Measurements from ENCODE around the gene RABEP2.
"Not testable (repeated sequence)": the region's sequence is repeated elsewhere in the genome, so short reads cannot be mapped to it uniquely, and the experiment has no call there.

Gene RABEP2

DNA sequence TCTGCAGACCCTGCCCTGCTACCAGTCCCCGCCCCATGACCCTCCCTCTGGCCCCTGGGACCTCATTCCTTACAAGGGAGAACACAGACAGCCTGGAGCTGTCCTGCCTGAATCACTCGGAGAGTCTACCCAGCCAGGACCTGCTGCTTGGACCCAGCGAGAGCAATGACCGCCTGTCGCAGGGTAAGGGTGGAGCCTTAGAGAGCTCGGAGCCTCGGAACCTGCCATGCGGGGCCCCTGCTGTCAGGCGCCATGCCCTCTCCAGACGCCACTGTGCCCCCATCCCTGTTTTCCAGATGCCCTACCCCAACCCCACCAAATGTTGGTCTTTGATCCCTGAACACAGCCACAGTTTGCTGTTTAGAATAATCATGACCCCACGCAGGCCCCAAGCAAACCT, 55.8 kb downstream of the RABEP2 start:
- H3K4me1 ChIP-seq = peaks cover 0 to 21% (median 11%) of the 10 kb centered on the region in 4 donors
- no peak overlapping the region for H3K27ac ChIP-seq
- no peaks in the 10 kb centered on the region for H3K9me3 ChIP-seq
- intact Hi-C loops (cut with DNase I; ENCODE audit: low total_unique reads) = loop anchor here (5.0 kb wide), 1 partner anchor 53 kb away; no protein-coding TSS in a partner anchor
- DNase-seq = no peak
- H3K36me3 ChIP-seq = peaks cover 55 to 87% (median 70%) of the 10 kb centered on the region in 3 donors
- no peak for TF ChIP-seq CTCF (IDR thresholded peaks at IDR 0.05)
- no peak overlapping the region for H3K4me3 ChIP-seq
- no peaks in the 10 kb centered on the region for H3K27me3 ChIP-seq

- intact Hi-C loops (cut with DNase I; ENCODE audit: low total_unique reads) = loop anchor here (5.0 kb wide), 1 partner anchor 55 kb away; no protein-coding TSS in a partner anchor
- not testable (repeated sequence) for DNase-seq, H3K27ac ChIP-seq, H3K9me3 ChIP-seq, H3K4me3 ChIP-seq, H3K27me3 ChIP-seq
- Histone ChIP-seq H3K36me3 (peaks cover 54 to 71% (median 57%) of the 10 kb centered on the region in 3 donors), H3K4me1 (peaks cover 0 to 25% (median 14%) of the 10 kb centered on the region in 4 donors)
Observed at GRCh38 chr16:28867646-28868045, 57.4 kb downstream of the RABEP2 start.

- Histone ChIP-seq H3K27me3 (no peaks in the 10 kb centered on the region), H3K4me3 (no peak overlapping the region), H3K4me1 (peaks cover 0 to 29% (median 16%) of the 10 kb centered on the region in 4 donors), H3K27ac (no peak overlapping the region), H3K36me3 (peaks cover 50 to 67% (median 53%) of the 10 kb centered on the region in 3 donors), H3K9me3 (no peaks in the 10 kb centered on the region)
- no peak for TF ChIP-seq CTCF (IDR thresholded peaks at IDR 0.05)
- DNase-seq = no peak
- intact Hi-C loops (cut with DNase I; ENCODE audit: low total_unique reads) = loop anchor here (5.0 kb wide), 1 partner anchor 55 kb away; no protein-coding TSS in a partner anchor
Observed at GRCh38 chr16:28867241-28867640, 57.8 kb downstream of the RABEP2 start.

DNA sequence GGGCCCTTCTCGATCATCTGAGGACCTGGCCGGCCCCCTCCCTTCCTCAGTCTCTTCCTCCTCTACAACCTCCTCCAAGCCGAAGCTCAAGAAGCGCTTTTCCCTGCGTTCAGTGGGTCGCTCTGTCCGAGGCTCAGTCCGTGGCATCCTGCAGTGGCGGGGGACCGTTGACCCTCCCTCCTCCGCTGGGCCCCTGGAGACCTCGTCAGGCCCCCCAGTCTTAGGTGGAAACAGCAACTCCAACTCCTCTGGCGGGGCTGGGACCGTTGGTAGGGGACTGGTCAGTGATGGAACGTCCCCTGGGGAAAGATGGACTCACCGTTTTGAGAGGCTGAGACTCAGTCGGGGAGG, 58.6 kb downstream of the RABEP2 start:
- H3K4me3 ChIP-seq = no peak overlapping the region
- H3K27ac ChIP-seq = no peak overlapping the region
- TF ChIP-seq CTCF (IDR thresholded peaks at IDR 0.05) = no peak
- H3K9me3 ChIP-seq = no peaks in the 10 kb centered on the region
- H3K36me3 ChIP-seq = peaks cover 42 to 59% (median 45%) of the 10 kb centered on the region in 3 donors
- no peaks in the 10 kb centered on the region for H3K27me3 ChIP-seq
- intact Hi-C loops (cut with DNase I; ENCODE audit: low total_unique reads) = loop anchor here (5.0 kb wide), 1 partner anchor 56 kb away; no protein-coding TSS in a partner anchor
- H3K4me1 ChIP-seq = peaks cover 0 to 32% (median 16%) of the 10 kb centered on the region in 4 donors
- no peak for DNase-seq

- intact Hi-C loops (cut with DNase I; ENCODE audit: low total_unique reads) = loop anchor here (5.0 kb wide), 1 partner anchor 56 kb away; no protein-coding TSS in a partner anchor
Observed at GRCh38 chr16:28865722-28866453, 59.1 kb downstream of the RABEP2 start.

More at GRCh38 chr16:28865722-28866453, 59.1 kb downstream of the RABEP2 start:
- Histone ChIP-seq H3K27me3 (no peaks in the 10 kb centered on the region), H3K9me3 (no peaks in the 10 kb centered on the region), H3K4me1 (peaks cover 0 to 32% (median 16%) of the 10 kb centered on the region in 4 donors), H3K4me3 (no peak overlapping the region), H3K27ac (no peak overlapping the region), H3K36me3 (peaks cover 37 to 54% (median 40%) of the 10 kb centered on the region in 3 donors)
- DNase-seq = no peak
- no peak for TF ChIP-seq CTCF (IDR thresholded peaks at IDR 0.05)
